ENCODE measurements around the gene BUB1B.
"Not testable (repeated sequence)": the region's sequence is repeated elsewhere in the genome, so short reads cannot be mapped to it uniquely, and the experiment has no call there.

The BUB1B gene

DNA sequence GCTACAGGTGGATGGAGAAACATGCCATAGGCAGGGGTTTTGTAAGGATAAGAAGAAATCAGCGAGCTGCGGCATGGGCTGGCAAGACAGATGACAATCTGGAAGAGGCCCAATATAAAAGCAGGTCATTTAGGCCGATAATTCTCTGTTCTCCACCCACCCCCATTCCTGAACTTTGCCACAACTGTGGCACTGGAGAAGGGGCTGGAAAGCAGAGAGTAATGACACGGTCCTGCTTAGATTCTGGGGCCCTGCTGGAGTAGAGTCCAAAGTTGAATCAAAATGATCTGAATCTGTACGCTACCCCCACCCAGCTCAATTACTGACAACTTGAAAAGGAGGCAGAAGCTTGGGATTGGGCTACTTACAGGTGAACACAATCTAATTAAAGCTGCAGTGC is 18.4 kb upstream of the BUB1B start:
- no peak overlapping the region for H3K4me3 ChIP-seq (ENCODE audit: low read depth, low read length)
- DNase-seq (ENCODE audit: low read depth): no peak
- TF ChIP-seq, protein P1, sequence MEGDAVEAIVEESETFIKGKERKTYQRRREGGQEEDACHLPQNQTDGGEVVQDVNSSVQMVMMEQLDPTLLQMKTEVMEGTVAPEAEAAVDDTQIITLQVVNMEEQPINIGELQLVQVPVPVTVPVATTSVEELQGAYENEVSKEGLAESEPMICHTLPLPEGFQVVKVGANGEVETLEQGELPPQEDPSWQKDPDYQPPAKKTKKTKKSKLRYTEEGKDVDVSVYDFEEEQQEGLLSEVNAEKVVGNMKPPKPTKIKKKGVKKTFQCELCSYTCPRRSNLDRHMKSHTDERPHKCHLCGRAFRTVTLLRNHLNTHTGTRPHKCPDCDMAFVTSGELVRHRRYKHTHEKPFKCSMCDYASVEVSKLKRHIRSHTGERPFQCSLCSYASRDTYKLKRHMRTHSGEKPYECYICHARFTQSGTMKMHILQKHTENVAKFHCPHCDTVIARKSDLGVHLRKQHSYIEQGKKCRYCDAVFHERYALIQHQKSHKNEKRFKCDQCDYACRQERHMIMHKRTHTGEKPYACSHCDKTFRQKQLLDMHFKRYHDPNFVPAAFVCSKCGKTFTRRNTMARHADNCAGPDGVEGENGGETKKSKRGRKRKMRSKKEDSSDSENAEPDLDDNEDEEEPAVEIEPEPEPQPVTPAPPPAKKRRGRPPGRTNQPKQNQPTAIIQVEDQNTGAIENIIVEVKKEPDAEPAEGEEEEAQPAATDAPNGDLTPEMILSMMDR (IDR thresholded peaks at IDR 0.05; ENCODE audit: low read depth, low read length, missing control alignments): no peak

DNA sequence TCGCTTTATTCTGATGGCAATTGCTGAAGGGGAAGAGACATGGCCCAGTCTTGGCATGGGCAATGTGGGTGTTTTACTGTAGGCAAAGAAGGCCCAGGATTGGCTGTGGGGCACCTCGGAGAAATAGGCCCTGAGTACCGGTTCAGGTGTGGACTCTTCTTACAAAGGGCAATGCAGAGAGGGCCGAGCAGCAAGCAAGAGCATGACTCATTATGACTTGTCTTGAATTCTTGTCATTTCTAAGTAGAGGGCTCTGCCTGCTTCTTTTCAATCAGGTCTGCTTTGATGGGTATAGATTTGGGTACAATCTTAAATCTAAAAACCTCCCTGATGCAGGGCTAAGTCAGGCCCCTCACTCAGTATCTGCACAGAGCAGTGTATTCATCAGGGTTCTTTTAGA is 14.8 kb upstream of the BUB1B start:
- DNase-seq (ENCODE audit: low read depth): no peak
- H3K4me3 ChIP-seq (ENCODE audit: low read depth, low read length): no peak overlapping the region
- TF ChIP-seq, protein P1 (IDR thresholded peaks at IDR 0.05; ENCODE audit: low read depth, low read length, missing control alignments): no peak

GRCh38 chr15:40149339-40149738 is 11.5 kb upstream of the BUB1B start:
- no peak overlapping the region for H3K4me3 ChIP-seq (ENCODE audit: low read depth, low read length)
- no peak for DNase-seq (ENCODE audit: low read depth)
- TF ChIP-seq, protein P1 (IDR thresholded peaks at IDR 0.05; ENCODE audit: low read depth, low read length, missing control alignments): no peak

- no peak overlapping the region for H3K4me3 ChIP-seq (ENCODE audit: low read depth, low read length)
- no peak for DNase-seq (ENCODE audit: low read depth)
- TF ChIP-seq, protein P1 (IDR thresholded peaks at IDR 0.05; ENCODE audit: low read depth, low read length, missing control alignments): no peak
These were observed 10.5 kb upstream of the BUB1B start for GRCh38 chr15:40150163-40150925.

DNA sequence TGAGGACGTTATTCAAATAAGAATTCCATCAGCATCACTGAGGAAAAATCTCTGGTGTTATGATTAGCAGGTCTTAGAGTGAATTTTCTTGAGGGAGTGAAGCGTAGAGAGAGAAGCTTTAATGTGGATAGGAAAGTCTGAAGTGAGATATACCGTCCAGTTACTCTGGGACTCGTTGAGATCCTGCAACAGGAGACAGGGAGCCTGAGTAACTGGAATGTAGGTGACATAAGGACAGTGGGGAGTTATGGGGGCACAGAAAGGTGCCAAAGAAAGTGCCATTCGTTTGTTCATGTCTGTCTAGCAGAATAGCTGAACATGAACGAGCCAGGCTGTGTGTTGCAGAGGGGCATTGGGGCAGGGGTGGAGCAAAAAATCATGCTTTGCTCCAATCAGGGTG is 9.4 kb upstream of the BUB1B start:
- no peak for DNase-seq (ENCODE audit: low read depth)
- TF ChIP-seq, protein P1 (IDR thresholded peaks at IDR 0.05; ENCODE audit: low read depth, low read length, missing control alignments): no peak
- no peak overlapping the region for H3K4me3 ChIP-seq (ENCODE audit: low read depth, low read length)

DNA sequence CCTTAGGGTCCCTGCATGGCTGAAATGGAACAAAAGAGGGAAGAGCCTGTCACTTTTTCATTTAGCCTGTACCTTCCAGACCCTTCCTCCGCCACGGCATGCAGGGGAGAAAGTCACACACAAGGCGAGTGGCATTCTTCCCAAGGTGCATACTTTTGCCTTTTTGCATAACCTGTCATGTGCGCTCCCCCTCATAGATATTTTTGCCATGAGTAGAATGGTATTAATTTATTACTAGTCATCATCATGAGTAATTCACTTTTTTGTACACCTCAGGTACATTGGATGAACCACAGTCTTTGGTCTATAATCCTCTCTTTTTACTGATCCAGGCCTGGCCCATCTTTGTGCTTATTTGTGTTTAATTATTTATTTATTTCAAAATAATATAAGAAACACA is 8.9 kb upstream of the BUB1B start:
- TF ChIP-seq, protein P1 (IDR thresholded peaks at IDR 0.05; ENCODE audit: low read depth, low read length, missing control alignments): no peak
- DNase-seq (ENCODE audit: low read depth): no peak
- H3K4me3 ChIP-seq (ENCODE audit: low read depth, low read length): no peak overlapping the region

GRCh38 chr15:40154821-40155220 is 6.0 kb upstream of the BUB1B start:
- not testable (repeated sequence) for DNase-seq (ENCODE audit: low read depth); H3K4me3 ChIP-seq (ENCODE audit: low read depth, low read length)

Measured in GM12864 (cell line).